ENCODE data around the gene RPS14. TPM values are rescaled to one million over a fixed set of nuclear protein-coding genes. Genes with fewer than 3 reads are reported as not detected.

RPS14 gene
- total RNA-seq, 2 donors from 2014 or later = 1,311 to 1,492 TPM

- peaks cover 33% of the 10 kb centered on the region for H3K36me3 ChIP-seq
- H3K27me3 ChIP-seq (replicated peaks; ENCODE audit: insufficient read depth) = no peaks in the 10 kb centered on the region
- no peak for ATAC-seq (ENCODE audit: insufficient number of reproducible peaks, low FRiP score, low read depth)
Measured at GRCh38 chr5:150401376-150402228, 47.9 kb downstream of the RPS14 start.

GRCh38 chr5:150401076-150401375 lies 48.5 kb downstream of the RPS14 start:
- TF ChIP-seq CTCF (IDR thresholded peaks at IDR 0.05) = no peak
- no peak overlapping the region for H3K4me3 ChIP-seq
- no peaks in the 10 kb centered on the region for H3K9me3 ChIP-seq
- no peaks in the 10 kb centered on the region for H3K4me1 ChIP-seq (ENCODE audit: control insufficient read depth in 1 of 2, low read depth in 2 of 2)
- H3K27me3 ChIP-seq (replicated peaks; ENCODE audit: insufficient read depth) = no peaks in the 10 kb centered on the region
- ATAC-seq (ENCODE audit: insufficient number of reproducible peaks, low FRiP score, low read depth) (no peak), DNase-seq (ENCODE audit: low spot score) (no peak)
- H3K36me3 ChIP-seq = peaks cover 39% of the 10 kb centered on the region
- no peak overlapping the region for H3K27ac ChIP-seq

More at GRCh38 chr5:150401376-150402228, 47.9 kb downstream of the RPS14 start:
- no peaks in the 10 kb centered on the region for H3K9me3 ChIP-seq
- H3K27ac ChIP-seq = no peak overlapping the region
- no peak for TF ChIP-seq CTCF (IDR thresholded peaks at IDR 0.05)
- H3K4me1 ChIP-seq (ENCODE audit: control insufficient read depth in 1 of 2, low read depth in 2 of 2) = no peaks in the 10 kb centered on the region
- no peak for DNase-seq (ENCODE audit: low spot score)
- no peak overlapping the region for H3K4me3 ChIP-seq

- ATAC-seq (ENCODE audit: insufficient number of reproducible peaks, low FRiP score, low read depth) (no peak), DNase-seq (ENCODE audit: low spot score) (no peak)
- Histone ChIP-seq H3K4me1 (ENCODE audit: control insufficient read depth in 1 of 2, low read depth in 2 of 2) (no peaks in the 10 kb centered on the region), H3K36me3 (peaks cover 44% of the 10 kb centered on the region), H3K9me3 (no peaks in the 10 kb centered on the region), H3K27ac (no peak overlapping the region), H3K4me3 (no peak overlapping the region), H3K27me3 (replicated peaks; ENCODE audit: insufficient read depth) (no peaks in the 10 kb centered on the region)
- no peak for TF ChIP-seq CTCF (IDR thresholded peaks at IDR 0.05)
Measured at GRCh38 chr5:150400316-150401075, 49.0 kb downstream of the RPS14 start.

- Histone ChIP-seq H3K27ac (no peak overlapping the region), H3K36me3 (peaks cover 49% of the 10 kb centered on the region), H3K4me1 (ENCODE audit: control insufficient read depth in 1 of 2, low read depth in 2 of 2) (no peaks in the 10 kb centered on the region), H3K27me3 (replicated peaks; ENCODE audit: insufficient read depth) (no peaks in the 10 kb centered on the region), H3K9me3 (no peaks in the 10 kb centered on the region), H3K4me3 (no peak overlapping the region)
- ATAC-seq (ENCODE audit: insufficient number of reproducible peaks, low FRiP score, low read depth) = no peak
- no peak for DNase-seq (ENCODE audit: low spot score)
- TF ChIP-seq CTCF (IDR thresholded peaks at IDR 0.05) = no peak
Measured at GRCh38 chr5:150399524-150400211, 49.9 kb downstream of the RPS14 start.

All from thoracic aorta (tissue), 2 donors.